C4-2B (cell line): ENCODE measurements around the gene RNF213.

Experiments
- CTCF ChIP-seq: fragments of 450-650 bp; conservative IDR thresholded peaks from 2 replicates; pipeline ENCODE4 v1.5.1; 2017; ENCODE audit warnings: mild to moderate bottlenecking
- ZFX ChIP-seq: fragments of 450-650 bp; IDR thresholded peaks from 2 replicates; pipeline ENCODE4 v1.6.1; 2017

GRCh38 chr17:80359422-80360110, 98.9 kb downstream of the RNF213 start:
- TF ChIP-seq CTCF (no peak), ZFX (no peak)
